ENCODE results near the gene DNAAF6.

DNA sequence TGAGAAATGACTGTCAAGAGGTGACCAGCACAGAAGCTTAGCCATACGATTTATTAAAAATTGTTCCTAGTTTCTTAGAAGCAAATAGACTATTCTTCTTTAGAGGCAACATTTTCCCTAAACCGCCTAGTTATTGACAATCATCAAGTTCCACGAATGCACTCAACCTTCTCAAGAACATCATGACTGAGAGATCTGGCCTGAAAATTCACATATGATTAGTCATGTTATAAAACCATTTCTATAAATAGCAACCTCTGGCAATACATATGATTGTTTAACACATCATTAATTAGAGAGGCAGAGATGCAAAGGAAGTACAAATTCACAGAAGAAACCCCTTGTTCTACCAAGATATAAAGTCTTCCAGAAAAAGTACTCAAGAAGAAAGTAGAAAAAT, 6.9 kb upstream of the DNAAF6 start:
- TF ChIP-seq POLR2A (IDR thresholded peaks at IDR 0.05) = no peak
- TF ChIP-seq, protein P1, sequence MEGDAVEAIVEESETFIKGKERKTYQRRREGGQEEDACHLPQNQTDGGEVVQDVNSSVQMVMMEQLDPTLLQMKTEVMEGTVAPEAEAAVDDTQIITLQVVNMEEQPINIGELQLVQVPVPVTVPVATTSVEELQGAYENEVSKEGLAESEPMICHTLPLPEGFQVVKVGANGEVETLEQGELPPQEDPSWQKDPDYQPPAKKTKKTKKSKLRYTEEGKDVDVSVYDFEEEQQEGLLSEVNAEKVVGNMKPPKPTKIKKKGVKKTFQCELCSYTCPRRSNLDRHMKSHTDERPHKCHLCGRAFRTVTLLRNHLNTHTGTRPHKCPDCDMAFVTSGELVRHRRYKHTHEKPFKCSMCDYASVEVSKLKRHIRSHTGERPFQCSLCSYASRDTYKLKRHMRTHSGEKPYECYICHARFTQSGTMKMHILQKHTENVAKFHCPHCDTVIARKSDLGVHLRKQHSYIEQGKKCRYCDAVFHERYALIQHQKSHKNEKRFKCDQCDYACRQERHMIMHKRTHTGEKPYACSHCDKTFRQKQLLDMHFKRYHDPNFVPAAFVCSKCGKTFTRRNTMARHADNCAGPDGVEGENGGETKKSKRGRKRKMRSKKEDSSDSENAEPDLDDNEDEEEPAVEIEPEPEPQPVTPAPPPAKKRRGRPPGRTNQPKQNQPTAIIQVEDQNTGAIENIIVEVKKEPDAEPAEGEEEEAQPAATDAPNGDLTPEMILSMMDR (IDR thresholded peaks at IDR 0.05) = no peak

All from lower leg skin (tissue), 3 donors.